ENCODE measurements around the gene RHBDL1. TPM values are rescaled to one million over a fixed set of nuclear protein-coding genes. Genes with fewer than 3 reads are reported as not detected.
A peak's percentile ranks its signal among the peaks of the same experiment; 100 is the strongest.

Gene RHBDL1
- total RNA-seq, 3 donors from 2014 or later = 0.48 to 2.3 (median 1.0) TPM

- H3K27me3 ChIP-seq = no peaks in the 10 kb centered on the region
- intact Hi-C loops (cut with DNase I; ENCODE audit: low total_unique reads) = no loop called here
- H3K4me3 ChIP-seq = peak overlapping the region; percentile 72 to 90 (median 86)
- H3K27ac ChIP-seq = peak overlapping the region; percentile 80 to 96
- TF ChIP-seq POLR2AphosphoS5 (IDR thresholded peaks at IDR 0.05) (no peak), POLR2A (IDR thresholded peaks at IDR 0.05) (no peak), CTCF (IDR thresholded peaks at IDR 0.05) (no peak)
- no peaks in the 10 kb centered on the region for H3K36me3 ChIP-seq
- H3K9me3 ChIP-seq = no peaks in the 10 kb centered on the region
- H3K4me1 ChIP-seq = peaks cover 17 to 41% of the 10 kb centered on the region in 2 donors
- no peak for DNase-seq (ENCODE audit: low spot score in 2 of 2)
Measured at GRCh38 chr16:680625-680945, 5.1 kb downstream of the RHBDL1 start.

- H3K4me3 ChIP-seq = peak overlapping the region; percentile 72 to 90 (median 86)
- intact Hi-C loops (cut with DNase I; ENCODE audit: low total_unique reads) = no loop called here
- H3K27ac ChIP-seq = peak overlapping the region; percentile 80 to 96
- TF ChIP-seq CTCF (IDR thresholded peaks at IDR 0.05) (no peak), POLR2AphosphoS5 (IDR thresholded peaks at IDR 0.05) (no peak)
- H3K4me1 ChIP-seq = peaks cover 17 to 41% of the 10 kb centered on the region in 2 donors
- no peaks in the 10 kb centered on the region for H3K27me3 ChIP-seq
- no peaks in the 10 kb centered on the region for H3K36me3 ChIP-seq
- DNase-seq (ENCODE audit: low spot score in 2 of 2) = no peak
- H3K9me3 ChIP-seq = no peaks in the 10 kb centered on the region
Measured at GRCh38 chr16:680967-681745, 5.7 kb downstream of the RHBDL1 start.

- Histone ChIP-seq H3K9me3 (no peaks in the 10 kb centered on the region), H3K4me1 (peaks cover 17 to 41% of the 10 kb centered on the region in 2 donors), H3K27ac (peak overlapping the region in 1 of 2 donors; percentile 12), H3K36me3 (no peaks in the 10 kb centered on the region), H3K4me3 (peak overlapping the region in 2 of 3 donors; percentile 86 to 90), H3K27me3 (no peaks in the 10 kb centered on the region)
- TF ChIP-seq POLR2AphosphoS5 (IDR thresholded peaks at IDR 0.05) (no peak), POLR2A (IDR thresholded peaks at IDR 0.05) (no peak), CTCF (IDR thresholded peaks at IDR 0.05) (no peak)
- no peak for DNase-seq (ENCODE audit: low spot score in 2 of 2)
- intact Hi-C loops (cut with DNase I; ENCODE audit: low total_unique reads) = no loop called here
Measured at GRCh38 chr16:681746-682427, 6.4 kb downstream of the RHBDL1 start.

- intact Hi-C loops (cut with DNase I; ENCODE audit: low total_unique reads) = no loop called here
- Histone ChIP-seq H3K4me1 (peaks cover 17 to 37% of the 10 kb centered on the region in 2 donors), H3K36me3 (no peaks in the 10 kb centered on the region), H3K27me3 (no peaks in the 10 kb centered on the region), H3K27ac (no peak overlapping the region), H3K9me3 (no peaks in the 10 kb centered on the region), H3K4me3 (peak overlapping the region in 2 of 3 donors; percentile 76 to 90)
- TF ChIP-seq POLR2A (IDR thresholded peaks at IDR 0.05) (no peak), POLR2AphosphoS5 (IDR thresholded peaks at IDR 0.05) (no peak), CTCF (IDR thresholded peaks at IDR 0.05) (no peak)
- no peak for DNase-seq (ENCODE audit: low spot score in 2 of 2)
Measured at GRCh38 chr16:682493-683395, 7.3 kb downstream of the RHBDL1 start.
